Measurements from ENCODE around the gene YPEL5. TPM values are rescaled to one million over a fixed set of nuclear protein-coding genes. Genes with fewer than 3 reads are reported as not detected.

YPEL5 gene
- total RNA-seq, 1 donor from 2014 or later, result 86.0 TPM

GRCh38 chr2:30177956-30178355, 31.1 kb downstream of the YPEL5 start:
- no peak overlapping the region for H3K27ac Mint-ChIP-seq (ENCODE audit: unreplicated experiment)
- no peaks in the 10 kb centered on the region for H3K36me3 Mint-ChIP-seq (ENCODE audit: unreplicated experiment)
- no peaks in the 10 kb centered on the region for H3K9me3 Mint-ChIP-seq (ENCODE audit: unreplicated experiment)
- no peak overlapping the region for H3K4me3 Mint-ChIP-seq (ENCODE audit: unreplicated experiment)
- peaks cover 3% of the 10 kb centered on the region for H3K27me3 Mint-ChIP-seq (ENCODE audit: unreplicated experiment)
- DNase-seq (ENCODE audit: extremely low spot score, unreplicated experiment), result peak; percentile 59
- peaks cover 6% of the 10 kb centered on the region for H3K4me1 Mint-ChIP-seq (ENCODE audit: unreplicated experiment)
- TF ChIP-seq CTCF (IDR thresholded peaks at IDR 0.05), result no peak

GRCh38 chr2:30178618-30179434, 32.0 kb downstream of the YPEL5 start:
- H3K36me3 Mint-ChIP-seq (ENCODE audit: unreplicated experiment), result no peaks in the 10 kb centered on the region
- H3K27me3 Mint-ChIP-seq (ENCODE audit: unreplicated experiment), result peaks cover 3% of the 10 kb centered on the region
- TF ChIP-seq CTCF (IDR thresholded peaks at IDR 0.05), result no peak
- peaks cover 6% of the 10 kb centered on the region for H3K4me1 Mint-ChIP-seq (ENCODE audit: unreplicated experiment)
- H3K27ac Mint-ChIP-seq (ENCODE audit: unreplicated experiment), result no peak overlapping the region
- no peaks in the 10 kb centered on the region for H3K9me3 Mint-ChIP-seq (ENCODE audit: unreplicated experiment)
- H3K4me3 Mint-ChIP-seq (ENCODE audit: unreplicated experiment), result no peak overlapping the region
- DNase-seq (ENCODE audit: extremely low spot score, unreplicated experiment), result peak; percentile 46

GRCh38 chr2:30179536-30179935, 32.7 kb downstream of the YPEL5 start:
- H3K36me3 Mint-ChIP-seq (ENCODE audit: unreplicated experiment), result no peaks in the 10 kb centered on the region

GRCh38 chr2:30180226-30180625, 33.4 kb downstream of the YPEL5 start:
- H3K4me3 Mint-ChIP-seq (ENCODE audit: unreplicated experiment), result no peak overlapping the region
- H3K27me3 Mint-ChIP-seq (ENCODE audit: unreplicated experiment), result peaks cover 3% of the 10 kb centered on the region
- TF ChIP-seq CTCF (IDR thresholded peaks at IDR 0.05), result no peak
- DNase-seq (ENCODE audit: extremely low spot score, unreplicated experiment), result peak; percentile 76
- no peaks in the 10 kb centered on the region for H3K36me3 Mint-ChIP-seq (ENCODE audit: unreplicated experiment)
- no peak overlapping the region for H3K27ac Mint-ChIP-seq (ENCODE audit: unreplicated experiment)
- peaks cover 6% of the 10 kb centered on the region for H3K4me1 Mint-ChIP-seq (ENCODE audit: unreplicated experiment)
- no peaks in the 10 kb centered on the region for H3K9me3 Mint-ChIP-seq (ENCODE audit: unreplicated experiment)

More at GRCh38 chr2:30179536-30179935, 32.7 kb downstream of the YPEL5 start:
- TF ChIP-seq CTCF (IDR thresholded peaks at IDR 0.05), result no peak
- H3K27ac Mint-ChIP-seq (ENCODE audit: unreplicated experiment), result no peak overlapping the region
- DNase-seq (ENCODE audit: extremely low spot score, unreplicated experiment), result peak; percentile 17
- H3K4me3 Mint-ChIP-seq (ENCODE audit: unreplicated experiment), result no peak overlapping the region
- peaks cover 3% of the 10 kb centered on the region for H3K27me3 Mint-ChIP-seq (ENCODE audit: unreplicated experiment)
- no peaks in the 10 kb centered on the region for H3K9me3 Mint-ChIP-seq (ENCODE audit: unreplicated experiment)
- H3K4me1 Mint-ChIP-seq (ENCODE audit: unreplicated experiment), result peaks cover 6% of the 10 kb centered on the region

GRCh38 chr2:30181176-30181575, 34.4 kb downstream of the YPEL5 start:
- peaks cover 3% of the 10 kb centered on the region for H3K27me3 Mint-ChIP-seq (ENCODE audit: unreplicated experiment)
- TF ChIP-seq CTCF (IDR thresholded peaks at IDR 0.05), result no peak
- no peak overlapping the region for H3K4me3 Mint-ChIP-seq (ENCODE audit: unreplicated experiment)
- H3K4me1 Mint-ChIP-seq (ENCODE audit: unreplicated experiment), result peaks cover 11% of the 10 kb centered on the region
- H3K9me3 Mint-ChIP-seq (ENCODE audit: unreplicated experiment), result no peaks in the 10 kb centered on the region
- DNase-seq (ENCODE audit: extremely low spot score, unreplicated experiment), result peak; percentile 56
- H3K36me3 Mint-ChIP-seq (ENCODE audit: unreplicated experiment), result no peaks in the 10 kb centered on the region
- no peak overlapping the region for H3K27ac Mint-ChIP-seq (ENCODE audit: unreplicated experiment)
